HFFc6 (cell line): Measurements from ENCODE around the gene SMC1B. TPM values are rescaled to one million over a fixed set of nuclear protein-coding genes. Genes with fewer than 3 reads are reported as not detected.

Experiments
- DNase-seq: peaks from one replicate; pipeline ENCODE4 v3.0.0-alpha.2; 2018
- H3K27ac Mint-ChIP-seq: 2 replicates; pipeline ENCODE4 v1.8.0; 2020; ENCODE audit warnings: mild to moderate bottlenecking, mixed read lengths
- H3K27me3 Mint-ChIP-seq: 2 replicates; pipeline ENCODE4 v1.8.0; 2021; ENCODE audit warnings: mild to moderate bottlenecking, moderate library complexity, mixed read lengths; ENCODE audit not compliant: insufficient read depth
- H3K36me3 Mint-ChIP-seq: 2 replicates; pipeline ENCODE4 v1.8.0; 2021; ENCODE audit warnings: low read depth, mixed read lengths
- H3K4me1 Mint-ChIP-seq: 2 replicates; pipeline ENCODE4 v1.8.0; 2020; ENCODE audit warnings: low read depth, mixed read lengths
- H3K4me3 Mint-ChIP-seq: 2 replicates; pipeline ENCODE4 v1.8.0; 2020; ENCODE audit warnings: mild to moderate bottlenecking, moderate library complexity, mixed read lengths
- H3K9me3 Mint-ChIP-seq: 2 replicates; pipeline ENCODE4 v1.8.0; 2020; ENCODE audit warnings: mild to moderate bottlenecking, mixed read lengths
- total RNA-seq, 6 experiments: library from RNA; stranded (reverse); fragmentation: NEBNext Ultra II Directional; extraction: Animal tissue kit (Norgen Biotek cat#: 25700); gene quantifications; 2 replicates in 1 of 6; 3 replicates in 5 of 6; pipeline ENCODE4 v1.2.3, GENCODE V29; 2021
- TF ChIP-seq, protein P1 (sequence below): fragments of 200-600 bp; sonication (generic); IDR thresholded peaks from 2 replicates; pipeline ENCODE4 v1.5.0; 2021; ENCODE audit warnings: antibody characterized with exemption, mild to moderate bottlenecking

SMC1B gene
- total RNA-seq, 6 experiments from 2014 or later: 0.06 TPM; not detected in 5

DNA sequence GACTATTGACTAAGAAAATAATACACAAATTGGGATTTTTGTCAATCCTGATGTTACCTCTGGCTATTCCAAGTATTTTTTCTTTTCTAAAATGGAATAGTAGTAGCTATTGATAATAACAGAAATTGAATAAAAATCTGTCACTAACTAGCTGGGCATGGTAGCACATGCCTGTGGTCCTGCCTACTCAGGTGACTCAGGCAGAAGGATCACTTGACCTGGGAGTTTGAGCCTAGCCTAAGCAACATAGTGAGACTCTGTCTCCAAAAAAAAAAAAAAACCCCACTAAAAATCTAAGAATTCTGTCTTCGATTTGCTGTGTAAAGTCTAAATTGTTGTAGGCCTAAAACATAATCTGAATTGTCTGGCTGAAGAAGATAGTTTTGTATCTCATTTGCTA, 61.4 kb downstream of the SMC1B start:
- no peak overlapping the region for H3K4me3 Mint-ChIP-seq
- TF ChIP-seq, protein P1, sequence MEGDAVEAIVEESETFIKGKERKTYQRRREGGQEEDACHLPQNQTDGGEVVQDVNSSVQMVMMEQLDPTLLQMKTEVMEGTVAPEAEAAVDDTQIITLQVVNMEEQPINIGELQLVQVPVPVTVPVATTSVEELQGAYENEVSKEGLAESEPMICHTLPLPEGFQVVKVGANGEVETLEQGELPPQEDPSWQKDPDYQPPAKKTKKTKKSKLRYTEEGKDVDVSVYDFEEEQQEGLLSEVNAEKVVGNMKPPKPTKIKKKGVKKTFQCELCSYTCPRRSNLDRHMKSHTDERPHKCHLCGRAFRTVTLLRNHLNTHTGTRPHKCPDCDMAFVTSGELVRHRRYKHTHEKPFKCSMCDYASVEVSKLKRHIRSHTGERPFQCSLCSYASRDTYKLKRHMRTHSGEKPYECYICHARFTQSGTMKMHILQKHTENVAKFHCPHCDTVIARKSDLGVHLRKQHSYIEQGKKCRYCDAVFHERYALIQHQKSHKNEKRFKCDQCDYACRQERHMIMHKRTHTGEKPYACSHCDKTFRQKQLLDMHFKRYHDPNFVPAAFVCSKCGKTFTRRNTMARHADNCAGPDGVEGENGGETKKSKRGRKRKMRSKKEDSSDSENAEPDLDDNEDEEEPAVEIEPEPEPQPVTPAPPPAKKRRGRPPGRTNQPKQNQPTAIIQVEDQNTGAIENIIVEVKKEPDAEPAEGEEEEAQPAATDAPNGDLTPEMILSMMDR: no peak
- no peak for DNase-seq
- H3K4me1 Mint-ChIP-seq: peaks cover 8% of the 10 kb centered on the region
- peaks cover 9% of the 10 kb centered on the region for H3K36me3 Mint-ChIP-seq
- no peak overlapping the region for H3K27ac Mint-ChIP-seq
- H3K27me3 Mint-ChIP-seq: no peaks in the 10 kb centered on the region; the same call in 1 of the 2 replicates
- H3K9me3 Mint-ChIP-seq: no peaks in the 10 kb centered on the region

DNA sequence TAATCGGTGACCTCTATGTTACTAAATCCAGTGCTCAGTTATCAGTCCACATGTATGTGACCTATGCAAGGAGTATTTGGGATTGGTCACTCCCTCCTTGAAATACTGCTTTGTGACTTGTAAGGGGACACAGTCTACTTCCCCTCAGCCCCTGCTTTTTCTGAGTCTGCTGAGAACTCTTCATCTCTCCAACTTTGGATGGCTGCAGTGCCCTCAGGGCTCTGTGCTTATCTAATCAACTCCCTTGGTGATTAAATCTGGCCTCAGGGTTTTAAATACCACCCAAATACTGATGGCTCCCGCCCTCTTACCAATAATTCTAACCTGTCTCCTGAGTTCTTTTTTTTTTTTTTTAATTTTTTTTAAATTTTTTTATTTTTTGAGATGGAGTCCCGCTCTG, 63.5 kb downstream of the SMC1B start:
- Mint-ChIP-seq H3K9me3 (no peaks in the 10 kb centered on the region), H3K4me3 (no peak overlapping the region), H3K4me1 (peaks cover 8% of the 10 kb centered on the region), H3K27me3 (no peaks in the 10 kb centered on the region), H3K27ac (no peak overlapping the region), H3K36me3 (peaks cover 21% of the 10 kb centered on the region)
- no peak for DNase-seq
- TF ChIP-seq, protein P1: no peak

DNA sequence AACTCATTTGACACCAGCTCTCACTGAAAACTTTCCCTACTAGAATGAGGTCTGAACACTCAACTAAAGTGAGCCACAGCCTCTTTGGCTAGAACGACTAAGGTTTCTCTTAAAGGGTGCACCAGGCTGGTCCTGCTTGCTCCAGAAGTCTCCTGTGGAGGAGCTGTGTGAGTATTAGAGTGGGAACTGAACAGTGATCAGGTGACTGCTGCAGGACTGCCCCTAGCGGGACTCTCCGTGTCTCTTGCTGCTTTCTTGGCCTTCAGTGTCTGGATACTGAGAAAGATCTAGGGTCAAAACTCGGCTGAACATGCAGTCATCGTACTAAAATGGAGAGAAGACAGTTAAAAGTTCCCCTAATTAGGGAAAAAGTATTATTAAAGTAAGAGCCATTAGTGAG, 69.1 kb downstream of the SMC1B start:
- no peak overlapping the region for H3K27ac Mint-ChIP-seq
- no peaks in the 10 kb centered on the region for H3K9me3 Mint-ChIP-seq

DNA sequence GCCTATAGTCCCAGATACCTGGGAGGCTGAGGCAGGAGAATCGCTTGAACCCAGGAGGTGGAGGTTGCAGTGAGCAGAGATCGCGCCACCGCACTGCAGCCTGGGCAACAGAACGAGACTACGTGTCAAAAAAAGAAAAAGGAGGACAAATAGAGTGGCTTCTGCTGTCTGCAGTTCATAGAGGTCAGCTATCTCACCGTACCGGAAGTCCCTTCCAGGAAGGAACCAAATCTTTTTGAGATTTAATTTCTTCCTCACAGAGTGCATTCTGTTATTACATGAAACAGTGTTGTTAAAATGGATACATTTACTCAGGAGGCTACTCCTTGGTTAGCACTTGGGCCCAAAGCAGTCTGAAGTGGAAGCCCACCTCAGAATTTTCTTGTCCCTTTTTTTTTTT, 70.3 kb downstream of the SMC1B start:
- Mint-ChIP-seq H3K27ac (no peak overlapping the region), H3K4me3 (no peak overlapping the region), H3K27me3 (no peaks in the 10 kb centered on the region), H3K4me1 (no peaks in the 10 kb centered on the region), H3K36me3 (peaks cover 31% of the 10 kb centered on the region), H3K9me3 (no peaks in the 10 kb centered on the region)
- no peak for DNase-seq
- TF ChIP-seq, protein P1: no peak

More for the DNA sequence above, 69.1 kb downstream of the SMC1B start:
- Mint-ChIP-seq H3K4me3 (no peak overlapping the region), H3K36me3 (peaks cover 31% of the 10 kb centered on the region), H3K4me1 (no peaks in the 10 kb centered on the region), H3K27me3 (no peaks in the 10 kb centered on the region)
- DNase-seq: no peak
- TF ChIP-seq, protein P1: no peak

DNA sequence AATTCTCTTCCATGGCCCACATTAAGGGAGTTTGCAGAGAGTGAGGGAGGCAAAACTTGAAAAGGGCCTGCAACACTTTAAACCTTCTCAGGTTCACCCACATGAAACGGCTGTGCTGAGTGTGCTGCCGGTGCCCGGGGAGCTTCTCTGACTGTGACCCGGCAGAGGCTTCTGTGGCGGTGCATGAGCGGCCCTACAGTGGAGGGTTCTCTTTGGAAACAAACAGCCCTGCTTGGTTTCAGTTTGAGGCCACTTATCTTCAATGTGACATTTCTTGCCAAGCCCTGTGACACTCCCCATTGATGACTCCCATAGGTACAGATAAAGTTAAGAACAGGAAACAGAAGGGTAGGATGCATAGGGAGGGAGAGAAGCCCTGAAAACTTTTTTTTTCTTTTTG, 71.9 kb downstream of the SMC1B start:
- Mint-ChIP-seq H3K27me3 (no peaks in the 10 kb centered on the region; the same call in 1 of the 2 replicates), H3K9me3 (no peaks in the 10 kb centered on the region), H3K4me1 (no peaks in the 10 kb centered on the region), H3K4me3 (no peak overlapping the region), H3K36me3 (peaks cover 36% of the 10 kb centered on the region), H3K27ac (no peak overlapping the region)
- no peak for DNase-seq
- TF ChIP-seq, protein P1: no peak

DNA sequence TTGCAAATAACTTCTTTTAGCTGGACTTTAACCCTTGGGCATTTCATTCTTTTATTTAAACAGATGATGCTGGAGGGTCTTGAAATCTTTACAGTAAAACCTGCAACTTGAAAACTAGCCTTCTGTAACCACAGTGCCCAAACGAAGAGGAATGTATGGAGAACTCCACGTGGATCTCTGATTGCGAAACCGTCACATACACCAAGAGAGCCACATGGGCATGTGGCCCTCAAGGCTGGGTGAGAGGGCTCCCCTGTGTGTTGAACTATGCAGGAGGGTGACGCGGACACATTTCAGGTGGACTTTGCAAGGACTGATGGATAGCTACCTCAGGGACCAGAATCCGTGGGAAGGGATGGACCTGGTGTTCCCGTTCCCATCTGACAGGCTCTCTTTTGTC, 73.1 kb downstream of the SMC1B start:
- Mint-ChIP-seq H3K27me3 (no peaks in the 10 kb centered on the region; the same call in none of the 2 replicates), H3K27ac (no peak overlapping the region; the same call in 1 of the 2 replicates), H3K9me3 (no peaks in the 10 kb centered on the region), H3K4me3 (no peak overlapping the region), H3K36me3 (peaks cover 31% of the 10 kb centered on the region; the same call in 1 of the 2 replicates), H3K4me1 (no peaks in the 10 kb centered on the region)
- TF ChIP-seq, protein P1: no peak
- DNase-seq: no peak
